Astrocyte (in vitro differentiated cells and primary cell): ENCODE data around the gene DCX.

Experiments
- EZH2 ChIP-seq: IDR thresholded peaks from 2 replicates; pipeline ENCODE4 v1.6.1; 2012; ENCODE audit warnings: mild to moderate bottlenecking, low read length, inconsistent platforms; ENCODE audit not compliant: insufficient read depth
- TF ChIP-seq, protein P1 (sequence below): IDR thresholded peaks from 2 replicates; pipeline ENCODE4 v1.5.1; 2011; ENCODE audit warnings: low read depth, mild to moderate bottlenecking, inconsistent platforms, low read length, moderate library complexity; ENCODE audit not compliant: insufficient read depth

DNA sequence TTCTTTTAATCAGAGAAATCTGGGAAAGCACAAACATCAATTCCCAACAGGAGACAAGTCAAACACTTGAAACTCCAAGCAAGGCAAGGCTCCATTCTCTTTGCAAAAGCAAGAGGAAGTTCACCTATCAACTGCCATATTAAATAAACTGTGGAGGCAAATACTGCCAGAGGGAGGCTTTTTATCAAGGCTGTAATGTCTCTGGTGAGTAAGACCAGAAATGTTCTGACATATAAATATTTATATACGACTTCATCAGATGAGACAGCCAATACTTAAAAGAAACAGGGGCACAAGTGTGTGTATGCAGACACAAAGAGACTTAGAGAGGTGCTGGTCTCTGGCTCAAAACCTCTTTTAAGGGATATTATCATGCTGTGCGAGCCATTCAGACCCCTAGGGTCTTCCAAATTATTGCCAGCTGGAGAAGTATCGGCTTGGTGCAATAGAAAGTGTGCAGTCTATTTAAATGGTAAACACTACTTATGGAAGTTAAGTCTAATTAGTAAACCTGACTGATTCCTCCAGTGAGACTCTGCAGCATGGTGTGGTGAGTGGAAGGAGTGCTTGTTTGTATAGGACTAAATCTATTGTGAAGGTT is 24.4 kb downstream of the DCX start:
- TF ChIP-seq, protein P1, sequence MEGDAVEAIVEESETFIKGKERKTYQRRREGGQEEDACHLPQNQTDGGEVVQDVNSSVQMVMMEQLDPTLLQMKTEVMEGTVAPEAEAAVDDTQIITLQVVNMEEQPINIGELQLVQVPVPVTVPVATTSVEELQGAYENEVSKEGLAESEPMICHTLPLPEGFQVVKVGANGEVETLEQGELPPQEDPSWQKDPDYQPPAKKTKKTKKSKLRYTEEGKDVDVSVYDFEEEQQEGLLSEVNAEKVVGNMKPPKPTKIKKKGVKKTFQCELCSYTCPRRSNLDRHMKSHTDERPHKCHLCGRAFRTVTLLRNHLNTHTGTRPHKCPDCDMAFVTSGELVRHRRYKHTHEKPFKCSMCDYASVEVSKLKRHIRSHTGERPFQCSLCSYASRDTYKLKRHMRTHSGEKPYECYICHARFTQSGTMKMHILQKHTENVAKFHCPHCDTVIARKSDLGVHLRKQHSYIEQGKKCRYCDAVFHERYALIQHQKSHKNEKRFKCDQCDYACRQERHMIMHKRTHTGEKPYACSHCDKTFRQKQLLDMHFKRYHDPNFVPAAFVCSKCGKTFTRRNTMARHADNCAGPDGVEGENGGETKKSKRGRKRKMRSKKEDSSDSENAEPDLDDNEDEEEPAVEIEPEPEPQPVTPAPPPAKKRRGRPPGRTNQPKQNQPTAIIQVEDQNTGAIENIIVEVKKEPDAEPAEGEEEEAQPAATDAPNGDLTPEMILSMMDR, result no peak
- no peak for TF ChIP-seq EZH2
